Endothelial cell of umbilical vein (primary cell): Measurements from ENCODE around the gene KIAA1755. TPM values are rescaled to one million over a fixed set of nuclear protein-coding genes. Genes with fewer than 3 reads are reported as not detected.

Experiments used
- BruUV-seq: library from RNA; stranded (reverse); fragments of 400-500 nt; replicated peaks from 2 replicates; lab custom pipeline; 2021; lab: Mats Ljungman, UMichigan
- CTCF ChIA-PET: fragments of 300-600, 350-600 bp; sonication (Branson Sonifier 250); formaldehyde crosslinking; loops from one replicate; lab custom pipeline; 2021; ENCODE audit warnings: antibody characterized with exemption, inconsistent platforms; lab: Charles Lee
- POLR2A ChIA-PET: fragments of 300-600, 350-600 bp; sonication (Branson Sonifier 250); formaldehyde crosslinking; loops from one replicate; lab custom pipeline; 2021; ENCODE audit warnings: antibody characterized with exemption, inconsistent platforms; lab: Charles Lee
- DNase-seq: peaks from one replicate; pipeline ENCODE4 v3.0.0-alpha.2; 2011; ENCODE audit warnings: low read depth, low spot score
- FAIRE-seq: peaks from 2 replicates; lab custom pipeline; 2011; peaks lifted over from hg19 to GRCh38; lab: Jason Lieb, UNC
- H2AFZ ChIP-seq: 2 replicates; pipeline ENCODE4 v1.6.0; 2012; ENCODE audit warnings: low read depth, low read length, control low read depth, inconsistent platforms
- H3K27ac ChIP-seq: 2 replicates; pipeline ENCODE4 v1.5.1; 2011; ENCODE audit warnings: low read depth, mild to moderate bottlenecking, control low read depth, low read length, moderate library complexity; ENCODE audit not compliant: insufficient read depth
- H3K27me3 ChIP-seq, 2 experiments: 2 replicates each; pipeline versions ENCODE4 v1.6.0 to v1.6.1; 2011; ENCODE audit warnings: low read length in 2 of 2, mixed read lengths in 1 of 2; ENCODE audit not compliant: control insufficient read depth in 2 of 2, insufficient read depth in 2 of 2
- H3K36me3 ChIP-seq, 2 experiments: 2 replicates in 1 of 2; 3 replicates in 1 of 2; pipeline ENCODE4 v1.5.1; 2011; ENCODE audit warnings: low read length in 2 of 2, mild to moderate bottlenecking in 1 of 2, moderate library complexity in 1 of 2; ENCODE audit not compliant: control insufficient read depth in 2 of 2, insufficient read depth in 2 of 2; ENCODE audit errors: extremely low read depth in 1 of 2
- H3K4me1 ChIP-seq: 3 replicates; pipeline ENCODE4 v1.5.1; 2011; ENCODE audit warnings: mild to moderate bottlenecking, low read length; ENCODE audit not compliant: control insufficient read depth, insufficient read depth; ENCODE audit errors: extremely low read depth
- H3K4me2 ChIP-seq: 2 replicates; pipeline ENCODE4 v1.6.1; 2011; ENCODE audit warnings: low read length, control low read depth, mixed read lengths; ENCODE audit not compliant: insufficient read depth
- H3K4me3 ChIP-seq, 3 experiments: fragments of 200-600 bp in 1 of 3; sonication (generic), shearing (Covaris generic) in 1 of 3; replicated peaks in 1 of 3; 2 replicates each; pipeline ENCODE4 v1.5.1; 2011 to 2016; ENCODE audit warnings: control low read depth in 3 of 3, low read length in 3 of 3, mild to moderate bottlenecking in 2 of 3, inconsistent platforms in 1 of 3, low read depth in 1 of 3, moderate library complexity in 1 of 3; ENCODE audit not compliant: insufficient read depth in 1 of 3
- H3K79me2 ChIP-seq: 2 replicates; pipeline ENCODE4 v1.6.0; 2012; ENCODE audit warnings: low read length, inconsistent platforms; ENCODE audit not compliant: control insufficient read depth, insufficient read depth
- H3K9ac ChIP-seq: replicated peaks from 2 replicates; pipeline ENCODE3; 2011; ENCODE audit warnings: low read length, control low read depth; ENCODE audit not compliant: insufficient read depth; ENCODE audit errors: extremely low read depth
- H3K9me1 ChIP-seq: replicated peaks from 3 replicates; pipeline ENCODE4 v1.6.0; 2011; ENCODE audit warnings: mild to moderate bottlenecking, low read length; ENCODE audit not compliant: control insufficient read depth, insufficient read depth; ENCODE audit errors: extremely low read depth
- H3K9me3 ChIP-seq: replicated peaks from 2 replicates; pipeline ENCODE4 v1.5.1; 2012; ENCODE audit warnings: low read length, inconsistent platforms; ENCODE audit not compliant: control insufficient read depth, insufficient read depth
- H4K20me1 ChIP-seq: replicated peaks from 2 replicates; pipeline ENCODE3; 2011; ENCODE audit warnings: mild to moderate bottlenecking, low read length; ENCODE audit not compliant: control insufficient read depth, insufficient read depth; ENCODE audit errors: extremely low read depth
- CTCF ChIP-seq, 2 donors: IDR thresholded peaks; 1 replicate in 1 of 2; 2 replicates in 1 of 2; pipeline ENCODE4 v1.5.1; 2011; ENCODE audit warnings: low read length in 2 of 2, mild to moderate bottlenecking in 2 of 2, moderate library complexity in 2 of 2, control low read depth in 1 of 2, inconsistent platforms in 1 of 2, low read depth in 1 of 2; ENCODE audit not compliant: insufficient read depth in 1 of 2; ENCODE audit errors: extremely low read depth in 1 of 2
- EZH2 ChIP-seq: IDR thresholded peaks from 2 replicates; pipeline ENCODE4 v1.6.1; 2012; ENCODE audit warnings: borderline replicate concordance, low read depth, mild to moderate bottlenecking, moderate library complexity, low read length, inconsistent platforms; ENCODE audit not compliant: severe bottlenecking
- FOS ChIP-seq: IDR thresholded peaks from 2 replicates; pipeline ENCODE4 v1.6.1; 2011; ENCODE audit warnings: mild to moderate bottlenecking, low read length, moderate library complexity, borderline replicate concordance; ENCODE audit not compliant: insufficient read depth
- GATA2 ChIP-seq: IDR thresholded peaks from 2 replicates; pipeline ENCODE4 v1.7.0; 2011; ENCODE audit warnings: low read depth, mild to moderate bottlenecking, moderate library complexity, mixed read lengths, low read length; ENCODE audit not compliant: insufficient read length, insufficient read depth
- JUN ChIP-seq: IDR thresholded peaks from 2 replicates; pipeline ENCODE4 v1.6.1; 2011; ENCODE audit warnings: borderline replicate concordance, low read depth; ENCODE audit not compliant: insufficient read length, insufficient read depth
- MYC ChIP-seq: IDR thresholded peaks from one replicate; pipeline ENCODE4 v1.6.1; 2011; ENCODE audit warnings: mild to moderate bottlenecking, low read depth, low read length
- POLR2A ChIP-seq: IDR thresholded peaks from 2 replicates; pipeline ENCODE4 v1.6.1; 2012; ENCODE audit warnings: low read depth, mild to moderate bottlenecking, control low read depth, low read length
- POLR2AphosphoS5 ChIP-seq: IDR thresholded peaks from 2 replicates; pipeline ENCODE4 v1.6.1; 2012; ENCODE audit warnings: low read depth, mild to moderate bottlenecking, control low read depth, low read length, moderate library complexity; ENCODE audit not compliant: insufficient read depth
- dilution Hi-C: fragments of 300-500 bp; cut with MboI; formaldehyde crosslinking; loops from one replicate; pipeline ENCODE4 v1.15.0; 2019; ENCODE audit warnings: low sequenced_read_pairs; ENCODE audit not compliant: extremely low pct_ligation_motif_present
- intact Hi-C: fragments of 100-400 bp; cut with micrococcal nuclease; formaldehyde crosslinking; loops from one replicate; pipeline ENCODE4 v1.10.0; 2022
- polyA plus RNA-seq, 4 experiments: library from polyadenylated mRNA; depleted of rRNA in 3 of 4; stranded (reverse) in 3 of 4; unstranded in 1 of 4; fragments of >200 nt; gene quantifications; 2 replicates each; pipeline versions ENCODE4 v1.2.1 to v1.2.3, GENCODE V29; 2011 to 2012; ENCODE audit warnings: missing spikeins in 1 of 4
- total RNA-seq: library from RNA; stranded (reverse); gene quantifications from 2 replicates; pipeline ENCODE4 v1.2.3, GENCODE V29; 2021

The KIAA1755 gene
- total and polyA plus RNA-seq, 2 donors (not counting 3 experiments of a cell fraction or from before 2014, with no cell fraction given), result 0.36 to 0.51 TPM

- Histone ChIP-seq H4K20me1 (no peaks in the 10 kb centered on the region), H2AFZ (no peak overlapping the region), H3K9me3 (no peaks in the 10 kb centered on the region), H3K36me3 (no peaks in the 10 kb centered on the region), H3K4me3 (no peak overlapping the region), H3K4me1 (peaks cover 10% of the 10 kb centered on the region), H3K27me3 (no peaks in the 10 kb centered on the region), H3K9me1 (no peaks in the 10 kb centered on the region), H3K9ac (no peak overlapping the region), H3K79me2 (no peaks in the 10 kb centered on the region), H3K27ac (no peak overlapping the region), H3K4me2 (no peak overlapping the region)
- dilution Hi-C loops, result no loop called here
- TF ChIP-seq GATA2 (no peak), FOS (no peak), POLR2AphosphoS5 (no peak), EZH2 (no peak), CTCF (IDR thresholded peaks at IDR 0.05; ENCODE audit: extremely low read depth in 1 of 2, insufficient read depth in 1 of 2, low read depth in 1 of 2, low read length in 2 of 2) (no peak), MYC (no peak), JUN (no peak), POLR2A (no peak)
- FAIRE-seq (no peak), DNase-seq (no peak)
- intact Hi-C loops, result no loop called here
- POLR2A ChIA-PET, result no interaction called here
- no TSS peak for BruUV-seq
- CTCF ChIA-PET, result interaction anchor here (0.8 to 9.2 kb wide), 11 partner anchors 13 to 663 kb away, joined by 3 to 204 read pairs (median 7); partner anchors contain the start of gene BPI
Measured at GRCh38 chr20:38227420-38228360, 32.8 kb downstream of the KIAA1755 start.
